HG03039 (cell line): ENCODE measurements around the gene TMED6.

Experiments used
- ATAC-seq: cut with Tn5 transposase; IDR thresholded peaks from one replicate; pipeline ENCODE4 v1.9.1; 2021; ENCODE audit warnings: mild to moderate bottlenecking, moderate library complexity; ENCODE audit not compliant: unreplicated experiment

The TMED6 gene

DNA sequence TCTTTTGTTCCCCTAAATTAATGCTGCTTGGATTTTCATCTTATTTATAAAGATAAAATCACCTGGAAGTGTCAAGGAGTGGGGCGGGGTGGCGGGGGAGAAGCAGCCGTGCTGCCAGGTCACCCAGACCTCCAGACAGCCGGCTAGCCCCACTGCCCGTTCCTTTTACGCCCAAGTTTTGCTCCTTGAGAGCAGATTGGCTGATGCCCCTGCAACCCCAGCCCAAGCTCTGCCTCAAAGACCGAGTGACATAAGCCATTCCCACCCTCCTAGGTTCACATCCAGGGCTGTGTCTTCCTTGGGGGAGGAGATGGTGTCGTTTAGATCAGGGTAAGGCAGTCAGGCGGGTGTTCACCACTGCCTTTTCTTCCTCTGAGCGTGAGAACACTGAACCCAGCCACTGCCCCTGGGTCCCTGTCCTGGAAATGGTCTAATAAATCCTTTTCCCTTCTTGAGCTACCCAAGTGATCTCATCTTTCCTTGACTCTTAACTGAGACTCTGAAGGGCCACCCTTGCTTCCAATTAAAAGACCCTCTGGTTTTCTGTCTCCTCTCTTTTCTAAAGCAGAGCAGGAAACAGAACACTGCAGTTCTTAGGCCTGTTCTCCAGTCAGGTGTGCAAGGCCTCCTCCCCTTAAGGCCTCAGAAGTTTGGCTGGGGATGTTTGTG lies 26.9 kb downstream of the TMED6 start:
- no peak for ATAC-seq

GRCh38 chr16:69324013-69324531 lies 27.5 kb downstream of the TMED6 start:
- no peak for ATAC-seq

- ATAC-seq, result no peak
These were observed 28.2 kb downstream of the TMED6 start for GRCh38 chr16:69323415-69323814.

GRCh38 chr16:69322343-69322742 lies 29.2 kb downstream of the TMED6 start:
- ATAC-seq, result no peak

DNA sequence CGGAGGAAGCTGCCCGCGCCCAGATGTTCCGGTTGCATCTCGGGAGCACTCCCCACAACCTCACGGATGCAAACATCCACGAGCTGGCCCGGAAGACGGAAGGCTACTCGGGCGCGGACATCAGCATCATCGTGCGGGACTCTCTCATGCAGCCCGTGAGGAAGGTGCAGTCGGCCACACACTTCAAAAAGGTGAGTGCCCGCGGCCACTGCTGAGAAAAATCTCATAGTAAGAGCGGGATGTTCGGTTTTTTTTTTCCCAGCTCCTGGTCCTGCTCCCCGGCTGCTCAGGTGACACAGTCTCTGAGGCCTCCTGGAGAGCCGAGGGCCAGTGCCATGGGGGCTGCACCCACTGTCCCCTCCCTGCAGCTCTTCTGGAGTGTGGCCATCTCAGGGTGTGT lies 30.5 kb downstream of the TMED6 start:
- ATAC-seq, result no peak

DNA sequence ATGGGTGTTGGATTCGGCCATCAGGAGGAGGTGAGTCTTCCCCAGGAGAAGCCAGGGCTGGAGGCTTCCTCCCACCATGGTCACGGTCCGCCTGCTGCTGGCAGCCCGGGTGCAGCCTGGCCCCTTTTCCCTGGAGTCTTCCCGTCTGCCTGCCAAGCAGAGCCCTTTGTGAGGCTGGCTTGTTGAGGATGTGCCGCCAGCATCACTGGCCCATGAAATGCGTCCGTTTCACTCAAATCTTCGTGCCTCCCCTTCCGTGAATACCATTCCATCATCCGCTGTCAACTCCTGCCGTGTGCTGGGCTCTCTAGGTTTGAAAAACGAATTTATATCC lies 30.9 kb downstream of the TMED6 start:
- no peak for ATAC-seq

- no peak for ATAC-seq
These were observed 31.5 kb downstream of the TMED6 start for GRCh38 chr16:69319826-69320739.

GRCh38 chr16:69319381-69319780 lies 32.2 kb downstream of the TMED6 start:
- ATAC-seq, result no peak

DNA sequence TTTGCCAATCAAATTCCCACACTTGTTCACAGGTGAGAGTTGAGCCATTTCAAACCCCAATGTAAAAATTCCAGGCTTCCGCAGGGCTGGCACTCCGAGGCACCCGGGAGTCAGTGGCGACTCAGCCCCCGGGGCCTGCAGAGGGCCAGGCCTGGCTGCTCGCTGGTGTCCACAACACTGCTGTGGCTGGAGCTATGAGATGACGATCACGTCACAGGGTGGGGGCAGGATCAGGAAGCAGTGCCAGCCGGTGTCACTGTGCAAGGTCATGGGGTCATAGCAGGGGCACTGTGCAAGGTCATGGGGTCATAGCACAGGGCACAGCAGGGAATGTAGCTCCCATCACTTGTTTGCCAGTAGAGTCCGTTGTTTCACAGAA lies 32.7 kb downstream of the TMED6 start:
- no peak for ATAC-seq

DNA sequence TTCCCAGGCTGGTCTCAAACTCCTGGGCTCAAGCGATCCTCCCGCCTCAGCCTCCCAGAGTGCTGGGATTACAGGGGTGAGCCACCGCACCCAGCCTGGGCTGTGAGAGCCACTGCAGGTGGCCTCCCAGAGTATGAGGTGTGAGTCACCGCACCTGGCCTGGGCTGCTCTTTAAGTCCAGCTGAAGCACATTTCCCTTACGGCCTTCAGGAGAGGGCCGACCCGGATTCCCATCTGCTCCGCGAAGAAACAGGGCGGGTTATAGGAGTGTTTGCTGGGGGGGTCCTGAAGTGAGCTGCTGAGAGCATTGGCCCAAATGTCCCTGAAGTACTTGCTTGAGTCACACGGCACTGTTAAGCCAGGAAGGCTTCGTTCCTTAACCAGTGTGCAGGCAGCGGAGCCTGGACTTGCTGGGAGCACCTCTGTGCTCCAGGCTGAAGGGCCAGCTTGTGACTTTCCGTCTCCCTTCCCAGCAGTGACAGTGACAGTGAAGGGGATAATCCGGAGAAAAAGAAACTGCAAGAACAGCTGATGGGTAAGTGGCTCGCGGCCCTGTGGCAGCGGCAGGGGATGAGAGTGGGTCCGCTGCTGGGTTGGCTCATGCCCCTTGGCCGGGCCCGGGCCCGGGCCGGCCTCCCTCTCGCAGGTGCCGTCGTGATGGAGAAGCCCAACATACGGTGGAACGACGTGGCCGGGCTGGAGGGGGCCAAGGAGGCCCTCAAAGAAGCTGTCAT lies 33.2 kb downstream of the TMED6 start:
- no peak for ATAC-seq

GRCh38 chr16:69316595-69317034 lies 35.0 kb downstream of the TMED6 start:
- no peak for ATAC-seq

DNA sequence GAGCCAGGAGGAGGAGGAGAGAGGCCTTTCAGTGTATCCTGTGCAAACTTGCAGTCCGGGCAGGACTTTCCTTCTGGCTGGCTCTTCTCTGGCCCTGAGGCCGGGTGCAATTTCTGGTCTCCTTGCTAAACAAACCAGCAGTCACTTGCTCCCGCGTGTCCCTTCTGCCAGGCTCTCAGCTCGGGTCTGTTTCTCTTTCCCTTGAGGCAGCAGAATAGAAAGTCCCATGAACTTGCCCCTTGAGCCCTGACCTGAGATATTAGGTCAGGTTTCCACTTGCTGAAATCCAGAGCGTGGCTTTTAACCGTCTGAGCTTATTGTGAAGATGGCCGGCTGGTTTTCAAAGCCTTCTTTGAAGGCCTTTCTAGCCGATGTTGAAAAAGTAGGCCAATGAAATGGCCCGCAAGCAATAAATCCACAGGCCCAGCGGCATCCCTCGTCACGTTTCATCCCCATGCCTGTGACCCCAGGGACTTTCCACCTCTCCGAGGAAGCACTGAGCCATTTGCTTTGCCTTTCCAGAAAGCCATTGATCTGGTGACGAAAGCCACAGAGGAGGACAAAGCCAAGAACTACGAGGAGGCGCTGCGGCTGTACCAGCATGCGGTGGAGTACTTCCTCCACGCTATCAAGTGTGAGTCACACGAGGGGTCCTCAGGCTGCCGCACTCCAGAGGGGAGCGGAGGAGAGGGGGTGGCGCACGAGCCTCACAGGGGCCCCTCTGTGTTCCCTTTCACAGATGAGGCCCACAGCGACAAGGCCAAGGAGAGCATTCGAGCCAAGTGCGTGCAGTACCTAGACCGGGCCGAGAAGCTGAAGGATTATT lies 35.9 kb downstream of the TMED6 start:
- no peak for ATAC-seq

- ATAC-seq, result no peak
These were observed 37.1 kb downstream of the TMED6 start for GRCh38 chr16:69314534-69314933.

DNA sequence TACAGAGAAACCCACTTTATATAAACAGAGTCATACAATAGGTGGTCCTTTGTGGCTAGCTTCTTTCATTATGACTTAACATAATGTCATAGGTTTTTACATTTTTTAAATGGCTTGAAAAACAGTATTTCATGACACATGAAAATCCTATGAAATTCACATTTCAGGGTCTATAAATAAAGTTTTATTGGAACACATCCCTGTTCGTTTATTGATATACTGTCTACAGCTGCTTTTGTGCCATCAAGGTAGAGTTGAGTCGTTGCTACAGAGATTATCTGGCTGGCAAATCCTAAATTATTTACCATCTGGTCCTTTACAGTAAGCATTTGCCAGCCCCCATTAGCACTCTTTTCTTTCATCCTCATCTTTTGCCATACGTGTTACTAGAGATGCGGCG lies 38.1 kb downstream of the TMED6 start:
- no peak for ATAC-seq

GRCh38 chr16:69311533-69312387 lies 39.8 kb downstream of the TMED6 start:
- peak; percentile 42 for ATAC-seq

GRCh38 chr16:69310653-69311532 lies 40.7 kb downstream of the TMED6 start, which contains the start of gene VPS4A:
VPS4A (plus strand) TSS chr16:69311350; CDS start chr16:69311512, 162 bp downstream.
- ATAC-seq, result peak; percentile 91

GRCh38 chr16:69309316-69309715 lies 42.3 kb downstream of the TMED6 start:
- ATAC-seq, result no peak

DNA sequence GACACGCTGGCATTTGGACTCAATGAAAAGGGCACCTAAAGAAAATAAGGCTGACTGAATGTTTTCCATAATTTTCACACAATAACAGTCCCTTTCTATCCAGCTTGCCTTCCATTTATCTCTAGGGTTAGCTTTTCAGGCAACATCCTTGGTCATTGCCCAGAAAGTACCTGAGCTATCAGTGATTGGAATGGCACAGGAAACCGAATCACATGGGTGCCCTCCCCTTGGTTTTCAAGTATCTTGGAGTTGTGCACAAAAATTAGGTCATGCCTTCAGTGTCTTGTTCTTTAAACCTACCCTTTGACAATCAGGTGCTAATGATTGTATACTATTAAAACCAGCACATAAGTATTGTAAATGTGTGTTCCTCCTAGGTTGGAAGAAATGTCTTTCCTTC lies 43.7 kb downstream of the TMED6 start:
- no peak for ATAC-seq

DNA sequence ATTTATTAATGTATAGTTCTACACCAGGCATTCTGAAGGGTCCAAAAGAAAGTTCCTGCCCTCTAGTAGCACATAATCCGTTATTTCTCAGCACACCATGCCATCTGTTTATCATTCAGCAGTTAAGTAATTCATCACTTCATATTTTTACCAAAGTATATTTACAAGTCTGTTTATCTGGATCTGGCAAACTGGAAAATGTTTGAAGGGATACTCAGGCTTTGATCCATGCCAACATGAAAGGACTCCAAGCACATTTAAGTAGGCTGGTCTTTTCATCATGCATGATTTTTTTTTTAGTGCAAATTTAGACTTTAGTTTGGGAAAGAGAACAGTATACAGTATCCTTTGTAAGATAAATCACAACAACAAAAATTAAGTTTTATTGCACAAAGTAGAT lies 44.5 kb downstream of the TMED6 start:
- no peak for ATAC-seq
